SK-N-SH (cell line): ENCODE measurements around the gene HOXD10.

Experiments used
- EP300 ChIP-seq, 2 experiments: IDR thresholded peaks; 2 replicates each; pipeline versions ENCODE4 v1.4.0 to v1.6.1; 2012; ENCODE audit warnings: borderline replicate concordance in 1 of 2, low read depth in 1 of 2, low read length in 1 of 2
- NFIC ChIP-seq: IDR thresholded peaks from 2 replicates; pipeline ENCODE4 v1.4.0; 2012; ENCODE audit warnings: borderline replicate concordance
- NRF1 ChIP-seq: IDR thresholded peaks from 2 replicates; pipeline ENCODE4 v1.6.1; 2012; ENCODE audit warnings: low read depth, mild to moderate bottlenecking, low read length
- TF ChIP-seq, protein P1 (sequence below): fragments of 200-600 bp; sonication (generic); IDR thresholded peaks from 2 replicates; pipeline ENCODE4 v1.6.1; 2017; ENCODE audit warnings: antibody characterized with exemption, mild to moderate bottlenecking, moderate library complexity
- TF ChIP-seq, protein P2 (sequence below): IDR thresholded peaks from 2 replicates; pipeline ENCODE4; 2012
- TF ChIP-seq, protein P3 (sequence below): IDR thresholded peaks from 2 replicates; pipeline ENCODE4 v1.4.0; 2012; ENCODE audit warnings: low read depth
- TF ChIP-seq, protein P4 (sequence below): fragments of 150-350 bp; IDR thresholded peaks from 2 replicates; pipeline ENCODE4 v1.6.1; 2017; ENCODE audit warnings: antibody characterized with exemption, low read length, low read depth, borderline replicate concordance

DNA sequence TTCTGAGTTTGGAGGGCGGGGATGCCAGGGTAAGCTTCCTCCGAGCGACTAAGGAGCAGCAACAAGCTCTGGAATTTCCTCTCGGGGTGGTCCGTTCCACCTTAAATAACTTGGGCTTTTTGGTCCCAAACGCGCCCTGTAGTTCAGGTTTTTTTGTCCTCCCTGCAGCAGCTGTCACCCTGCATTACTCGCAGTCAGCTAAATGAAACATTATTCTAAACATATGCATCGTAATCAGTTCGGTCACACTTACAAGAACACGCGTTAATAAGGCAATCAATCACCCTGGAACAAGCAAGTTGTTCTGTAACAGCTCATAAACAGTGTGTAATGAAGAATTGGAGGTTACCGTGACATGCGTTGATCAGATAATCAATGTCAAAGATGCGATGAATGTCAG lies 41.1 kb upstream of the HOXD10 start:
- TF ChIP-seq EP300 (IDR thresholded peaks at IDR 0.05; ENCODE audit: borderline replicate concordance in 1 of 2, low read depth in 1 of 2, low read length in 1 of 2) (no peak), NFIC (no peak), NRF1 (no peak)
- TF ChIP-seq, protein P1, sequence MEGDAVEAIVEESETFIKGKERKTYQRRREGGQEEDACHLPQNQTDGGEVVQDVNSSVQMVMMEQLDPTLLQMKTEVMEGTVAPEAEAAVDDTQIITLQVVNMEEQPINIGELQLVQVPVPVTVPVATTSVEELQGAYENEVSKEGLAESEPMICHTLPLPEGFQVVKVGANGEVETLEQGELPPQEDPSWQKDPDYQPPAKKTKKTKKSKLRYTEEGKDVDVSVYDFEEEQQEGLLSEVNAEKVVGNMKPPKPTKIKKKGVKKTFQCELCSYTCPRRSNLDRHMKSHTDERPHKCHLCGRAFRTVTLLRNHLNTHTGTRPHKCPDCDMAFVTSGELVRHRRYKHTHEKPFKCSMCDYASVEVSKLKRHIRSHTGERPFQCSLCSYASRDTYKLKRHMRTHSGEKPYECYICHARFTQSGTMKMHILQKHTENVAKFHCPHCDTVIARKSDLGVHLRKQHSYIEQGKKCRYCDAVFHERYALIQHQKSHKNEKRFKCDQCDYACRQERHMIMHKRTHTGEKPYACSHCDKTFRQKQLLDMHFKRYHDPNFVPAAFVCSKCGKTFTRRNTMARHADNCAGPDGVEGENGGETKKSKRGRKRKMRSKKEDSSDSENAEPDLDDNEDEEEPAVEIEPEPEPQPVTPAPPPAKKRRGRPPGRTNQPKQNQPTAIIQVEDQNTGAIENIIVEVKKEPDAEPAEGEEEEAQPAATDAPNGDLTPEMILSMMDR, result no peak
- TF ChIP-seq, protein P2, sequence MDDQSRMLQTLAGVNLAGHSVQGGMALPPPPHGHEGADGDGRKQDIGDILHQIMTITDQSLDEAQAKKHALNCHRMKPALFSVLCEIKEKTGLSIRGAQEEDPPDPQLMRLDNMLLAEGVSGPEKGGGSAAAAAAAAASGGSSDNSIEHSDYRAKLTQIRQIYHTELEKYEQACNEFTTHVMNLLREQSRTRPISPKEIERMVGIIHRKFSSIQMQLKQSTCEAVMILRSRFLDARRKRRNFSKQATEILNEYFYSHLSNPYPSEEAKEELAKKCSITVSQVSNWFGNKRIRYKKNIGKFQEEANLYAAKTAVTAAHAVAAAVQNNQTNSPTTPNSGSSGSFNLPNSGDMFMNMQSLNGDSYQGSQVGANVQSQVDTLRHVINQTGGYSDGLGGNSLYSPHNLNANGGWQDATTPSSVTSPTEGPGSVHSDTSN, result no peak
- TF ChIP-seq, protein P3, sequence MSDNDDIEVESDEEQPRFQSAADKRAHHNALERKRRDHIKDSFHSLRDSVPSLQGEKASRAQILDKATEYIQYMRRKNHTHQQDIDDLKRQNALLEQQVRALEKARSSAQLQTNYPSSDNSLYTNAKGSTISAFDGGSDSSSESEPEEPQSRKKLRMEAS, result no peak
- TF ChIP-seq, protein P4, sequence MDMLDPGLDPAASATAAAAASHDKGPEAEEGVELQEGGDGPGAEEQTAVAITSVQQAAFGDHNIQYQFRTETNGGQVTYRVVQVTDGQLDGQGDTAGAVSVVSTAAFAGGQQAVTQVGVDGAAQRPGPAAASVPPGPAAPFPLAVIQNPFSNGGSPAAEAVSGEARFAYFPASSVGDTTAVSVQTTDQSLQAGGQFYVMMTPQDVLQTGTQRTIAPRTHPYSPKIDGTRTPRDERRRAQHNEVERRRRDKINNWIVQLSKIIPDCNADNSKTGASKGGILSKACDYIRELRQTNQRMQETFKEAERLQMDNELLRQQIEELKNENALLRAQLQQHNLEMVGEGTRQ, result no peak
